NCI-H1417 treated with DMSO at 0.1 percent for 48 hours (cell line): ENCODE data around the gene FBXO40.

Source experiments
- DNase-seq: peaks from one replicate; lab custom pipeline; 2025; lab: John Stamatoyannopoulos, UW

The FBXO40 gene

GRCh38 chr3:121619691-121620090, 26.5 kb downstream of the FBXO40 start:
- no peak for DNase-seq

- no peak for DNase-seq
These were observed 28.3 kb downstream of the FBXO40 start for GRCh38 chr3:121621491-121621890.

DNA sequence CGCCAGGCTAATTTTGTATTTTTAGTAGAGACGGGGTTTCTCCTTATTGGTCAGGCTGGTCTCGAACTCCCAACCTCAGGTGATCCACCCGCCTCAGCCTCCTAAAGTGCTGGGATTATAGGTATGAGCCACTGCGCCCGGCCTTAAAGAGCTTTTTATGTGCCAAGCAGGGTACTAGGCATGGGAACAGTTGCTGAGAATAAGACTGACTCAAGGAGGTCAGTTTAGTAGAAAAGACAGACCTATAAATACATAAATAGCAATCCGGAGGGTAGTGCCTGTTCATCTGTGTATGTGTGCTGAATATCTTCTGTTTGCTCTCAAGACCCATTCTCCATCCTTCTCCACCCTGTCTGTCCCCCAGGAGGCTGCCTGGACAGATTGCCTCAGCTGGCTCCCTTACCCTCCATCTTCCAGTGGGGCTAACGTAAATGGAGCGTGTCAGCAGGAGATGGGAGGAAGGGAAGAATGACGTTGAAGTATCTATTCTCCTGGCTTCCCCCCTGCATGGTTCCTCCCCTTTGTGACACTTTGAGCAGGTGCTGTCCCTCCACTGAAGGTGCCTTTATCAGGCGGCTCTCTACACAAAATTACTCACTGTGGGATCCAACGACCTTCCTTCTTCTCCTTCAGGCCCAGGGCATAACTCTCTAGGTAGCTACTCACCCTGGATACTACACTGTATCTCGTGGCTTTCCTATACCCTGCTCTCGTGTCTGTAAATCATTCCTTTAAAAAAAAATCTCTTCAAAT, 31.1 kb downstream of the FBXO40 start:
- DNase-seq: no peak

DNA sequence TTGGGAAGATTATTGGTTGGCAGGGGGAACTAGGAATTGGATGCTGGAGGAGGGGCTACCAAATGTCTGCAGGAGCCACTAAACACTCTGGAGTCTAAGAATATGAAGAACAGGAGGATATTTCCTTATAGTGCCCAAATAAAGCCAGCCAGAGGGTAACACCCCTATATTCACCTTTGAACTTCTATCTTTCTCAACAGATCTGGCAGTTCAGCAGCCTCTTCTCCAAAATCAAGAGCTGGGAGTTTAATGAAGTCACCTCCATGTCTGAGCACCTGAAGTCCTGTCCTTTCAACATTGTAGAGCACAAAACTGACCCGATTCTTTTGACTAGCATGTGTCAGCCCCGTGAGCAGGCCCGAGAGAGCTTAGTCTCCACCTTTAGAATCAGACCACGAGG, 33.3 kb downstream of the FBXO40 start:
- DNase-seq: no peak

GRCh38 chr3:121627211-121627610, 34.0 kb downstream of the FBXO40 start:
- DNase-seq: no peak

- DNase-seq: no peak
These were observed 34.4 kb downstream of the FBXO40 start for GRCh38 chr3:121627622-121628021.

GRCh38 chr3:121629601-121630000, 36.4 kb downstream of the FBXO40 start:
- no peak for DNase-seq

GRCh38 chr3:121630355-121630754, 37.2 kb downstream of the FBXO40 start:
- no peak for DNase-seq

DNA sequence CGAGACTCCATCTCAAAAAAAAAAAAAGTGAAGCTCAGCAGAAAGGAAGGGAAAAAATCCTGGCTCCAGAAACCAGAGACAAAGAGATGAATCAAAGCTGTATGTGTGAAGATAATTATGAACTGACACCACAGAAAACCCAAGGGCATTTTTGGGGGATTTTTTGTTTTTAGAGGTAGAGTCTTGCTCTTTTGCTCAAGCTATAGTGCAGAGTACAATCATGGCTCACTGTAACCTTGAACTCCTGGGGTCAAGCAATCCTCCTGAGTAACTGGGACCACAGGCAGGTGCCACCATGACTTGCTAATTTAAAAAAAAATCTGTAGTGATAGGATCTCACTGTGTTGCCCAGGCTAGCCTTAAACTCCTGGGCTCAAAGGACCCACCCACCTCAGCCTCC, 44.7 kb downstream of the FBXO40 start:
- DNase-seq: no peak

- DNase-seq: no peak
These were observed 47.9 kb downstream of the FBXO40 start for GRCh38 chr3:121641127-121641526.

- DNase-seq: no peak
These were observed 49.6 kb downstream of the FBXO40 start for GRCh38 chr3:121642601-121643314.

GRCh38 chr3:121645054-121645453, 51.9 kb downstream of the FBXO40 start:
- DNase-seq: no peak

- no peak for DNase-seq
These were observed 55.2 kb downstream of the FBXO40 start for GRCh38 chr3:121648219-121648958.

DNA sequence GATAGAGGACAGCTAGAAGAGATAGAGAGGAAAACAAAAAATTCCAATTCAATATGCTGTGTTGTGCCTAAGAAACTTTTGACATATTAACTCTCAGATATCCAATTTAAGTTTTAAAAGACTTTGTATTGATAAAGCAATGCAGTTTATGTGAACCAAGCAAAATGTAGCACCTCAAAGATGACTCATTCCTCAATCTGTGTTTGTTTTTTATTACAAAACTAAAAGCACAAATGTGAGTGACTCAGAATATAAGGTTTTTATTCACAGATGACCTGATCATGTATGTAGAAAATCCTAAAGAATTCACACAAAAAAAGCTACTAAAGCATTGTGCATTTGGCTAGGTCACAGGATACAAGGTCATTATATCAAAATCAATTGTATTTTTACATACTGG, 56.5 kb downstream of the FBXO40 start:
- DNase-seq: no peak

- no peak for DNase-seq
These were observed 58.5 kb downstream of the FBXO40 start for GRCh38 chr3:121651684-121652083.

DNA sequence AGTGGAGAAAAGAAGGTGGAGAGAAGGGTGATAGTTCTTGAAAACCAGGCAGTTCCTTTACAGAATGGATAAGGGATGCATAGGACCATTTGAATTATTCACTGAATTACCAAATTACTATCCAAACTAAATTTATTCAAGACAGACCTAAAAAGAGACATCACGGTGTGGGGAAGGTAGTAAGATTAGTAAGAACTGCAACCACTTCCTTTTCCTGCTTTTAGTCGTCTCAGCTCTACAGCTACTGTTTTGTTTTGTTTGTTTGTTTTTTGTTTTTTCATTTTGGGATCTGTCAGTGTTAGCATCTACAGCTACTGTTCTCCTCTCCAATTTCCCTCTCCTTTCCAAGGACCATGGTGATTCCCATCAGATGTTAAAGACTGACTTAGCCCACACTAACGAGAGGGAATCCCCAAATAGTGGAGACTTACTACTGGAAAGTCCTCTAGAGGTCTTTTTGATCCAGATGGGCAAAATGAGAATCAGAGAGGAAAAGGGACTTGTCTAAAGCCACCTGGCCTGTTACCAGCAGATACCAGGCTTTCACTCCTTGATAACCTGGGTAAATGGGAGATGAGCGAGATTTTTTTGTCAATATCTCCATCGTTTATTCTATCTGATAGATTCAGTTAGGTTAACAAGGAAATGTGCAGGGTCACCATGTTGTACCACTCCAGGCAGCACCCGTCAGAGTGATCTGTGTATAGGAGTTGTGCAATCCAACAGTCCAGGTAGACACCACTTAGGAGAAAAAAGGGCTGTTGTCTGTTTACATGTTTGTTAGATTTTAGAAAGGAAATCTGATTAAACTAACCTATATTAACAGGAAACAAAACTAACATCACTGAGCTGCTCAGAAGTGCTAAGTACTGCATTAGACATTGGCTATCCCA, 61.6 kb downstream of the FBXO40 start:
- DNase-seq: no peak

- no peak for DNase-seq
These were observed 65.7 kb downstream of the FBXO40 start for GRCh38 chr3:121658716-121659435.

DNA sequence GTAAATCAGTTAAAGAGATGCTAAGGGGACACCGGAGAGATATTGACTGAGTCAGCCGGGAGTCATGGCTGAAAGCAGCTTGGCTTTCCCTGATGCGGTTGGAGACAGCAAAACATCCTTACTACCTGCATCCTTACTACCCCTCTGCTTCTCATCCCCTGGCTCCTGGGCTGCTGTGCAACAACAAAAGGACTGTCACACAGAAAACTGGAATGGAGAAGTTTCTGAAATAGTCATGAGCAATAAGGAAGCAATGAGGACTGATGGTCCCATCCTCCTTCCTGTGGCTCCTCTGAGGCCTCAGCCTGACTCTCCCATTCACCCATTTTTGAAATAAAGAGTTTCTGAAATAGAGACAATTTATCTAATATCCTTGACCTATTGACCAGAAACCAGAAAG, 66.4 kb downstream of the FBXO40 start:
- no peak for DNase-seq

DNA sequence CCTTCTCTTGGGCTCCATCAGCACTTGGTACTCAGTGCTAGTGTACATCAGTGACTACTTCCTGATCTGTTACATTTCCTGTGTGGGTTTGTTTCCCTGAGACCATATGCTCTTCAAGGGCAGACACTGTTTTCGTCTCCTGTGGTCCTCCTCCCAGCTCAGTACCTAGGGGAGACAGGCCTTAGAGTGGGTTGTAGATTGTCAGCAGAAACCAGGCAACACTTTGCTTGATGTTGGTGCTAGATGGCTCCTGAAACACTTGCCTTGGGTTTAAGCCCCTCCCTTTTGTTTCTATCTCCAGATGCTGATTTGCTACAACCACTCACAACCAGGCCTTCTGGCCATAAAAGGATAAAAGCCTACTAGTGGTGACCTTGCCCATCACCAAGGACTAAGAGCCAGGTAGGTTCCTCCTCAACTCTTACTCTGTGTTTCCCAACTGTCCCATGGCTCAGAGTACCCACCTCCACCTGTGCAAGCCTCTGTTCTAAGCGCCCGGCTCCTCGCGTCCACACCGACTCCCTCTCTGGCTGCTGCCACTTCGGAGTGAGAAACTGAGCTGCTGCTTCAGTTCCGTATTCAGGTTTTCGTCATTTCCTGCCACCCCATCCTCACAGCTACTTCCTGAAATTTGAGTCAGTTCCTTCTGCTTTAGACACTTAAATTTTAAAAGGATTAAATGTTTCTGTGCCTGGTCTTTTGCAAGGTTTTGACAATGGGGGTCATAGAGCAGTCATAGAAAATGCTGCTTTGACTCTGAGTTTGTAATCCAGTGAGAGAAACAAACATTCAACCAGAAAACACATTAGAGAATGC, 67.4 kb downstream of the FBXO40 start, which contains the start of gene HCLS1:
HCLS1 (minus strand) TSS at position 548 of the 816 bp plus-strand sequence. CDS start 2,556 bp downstream, outside the sequence.
- DNase-seq: no peak

- no peak for DNase-seq
These were observed 68.2 kb downstream of the FBXO40 start for GRCh38 chr3:121661376-121661775.
